NCI-H345 treated with DMSO at 0.1 percent for 48 hours (cell line): ENCODE results near the gene RAMACL.
"Not testable (repeated sequence)": the region's sequence is repeated elsewhere in the genome, so short reads cannot be mapped to it uniquely, and the experiment has no call there.

ENCODE experiments used
- DNase-seq: peaks from one replicate; lab custom pipeline; 2025; ENCODE audit not compliant: unreplicated experiment; lab: John Stamatoyannopoulos, UW

The RAMACL gene

DNA sequence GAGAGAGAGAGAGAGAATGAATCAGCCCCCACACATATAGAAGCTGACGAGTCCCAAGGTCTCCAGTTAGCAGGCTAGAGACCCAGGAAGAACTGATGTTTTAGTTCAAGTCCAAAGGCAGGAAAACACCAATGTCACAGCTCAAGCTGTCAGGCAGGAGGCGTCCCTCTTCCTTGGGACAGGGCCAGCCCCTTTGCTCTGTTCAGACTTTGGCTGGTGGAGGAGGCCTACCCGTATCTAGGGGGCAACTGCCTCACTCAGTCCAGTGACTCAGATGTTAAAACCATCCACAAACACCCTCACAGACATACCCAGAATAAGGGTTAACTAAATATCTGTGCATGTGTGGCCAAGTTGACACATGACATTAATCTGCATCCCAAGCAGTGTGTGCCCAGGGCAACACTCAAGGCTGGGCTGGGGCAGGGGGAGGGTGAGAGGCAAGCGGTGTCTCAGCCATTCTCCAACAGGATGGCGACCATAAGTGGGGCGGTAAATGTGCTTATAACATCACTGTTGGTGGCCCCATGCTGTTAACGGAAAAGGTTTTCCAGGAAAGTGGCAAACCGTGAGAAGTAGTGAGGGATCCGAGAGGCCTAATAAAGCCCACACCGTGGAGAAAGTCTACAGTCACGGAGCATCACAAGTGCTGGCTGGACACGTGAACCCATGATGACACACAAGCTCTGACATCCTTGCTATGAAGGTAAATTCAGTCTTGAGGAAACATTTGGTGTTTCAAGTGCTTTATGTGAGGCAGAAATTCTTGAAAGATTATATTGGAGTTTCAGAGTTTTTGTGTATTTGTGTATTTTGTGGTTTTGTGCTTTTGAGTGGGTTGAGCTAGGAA lies 28.1 kb downstream of the RAMACL start:
- no peak for DNase-seq

- DNase-seq, result no peak
These were observed 29.6 kb downstream of the RAMACL start for GRCh38 chr6:166556863-166557322.

GRCh38 chr6:166556336-166556735 lies 30.1 kb downstream of the RAMACL start:
- DNase-seq, result no peak

DNA sequence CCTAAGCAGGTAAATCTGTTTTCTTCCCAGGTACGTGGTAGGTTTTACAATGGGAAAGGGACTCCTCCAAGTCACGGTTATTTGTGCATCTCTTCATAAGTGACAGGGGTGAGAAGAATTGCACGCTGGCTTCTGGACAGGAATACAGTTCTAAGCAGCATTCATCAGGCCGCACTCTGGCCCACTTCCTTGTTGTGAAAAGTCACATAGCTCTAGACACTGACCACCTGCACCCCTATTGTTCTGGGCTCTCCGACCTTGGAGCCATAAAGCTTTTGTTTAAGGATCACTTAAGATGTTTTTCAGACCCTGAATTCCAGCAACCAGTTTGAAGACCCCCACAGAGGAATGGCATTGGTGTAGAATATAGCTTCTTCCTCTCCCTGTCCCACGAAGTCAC lies 31.4 kb downstream of the RAMACL start:
- no peak for DNase-seq

- DNase-seq, result no peak
These were observed 32.2 kb downstream of the RAMACL start for GRCh38 chr6:166554316-166554715.

GRCh38 chr6:166553563-166554271 lies 32.8 kb downstream of the RAMACL start:
- DNase-seq, result no peak

DNA sequence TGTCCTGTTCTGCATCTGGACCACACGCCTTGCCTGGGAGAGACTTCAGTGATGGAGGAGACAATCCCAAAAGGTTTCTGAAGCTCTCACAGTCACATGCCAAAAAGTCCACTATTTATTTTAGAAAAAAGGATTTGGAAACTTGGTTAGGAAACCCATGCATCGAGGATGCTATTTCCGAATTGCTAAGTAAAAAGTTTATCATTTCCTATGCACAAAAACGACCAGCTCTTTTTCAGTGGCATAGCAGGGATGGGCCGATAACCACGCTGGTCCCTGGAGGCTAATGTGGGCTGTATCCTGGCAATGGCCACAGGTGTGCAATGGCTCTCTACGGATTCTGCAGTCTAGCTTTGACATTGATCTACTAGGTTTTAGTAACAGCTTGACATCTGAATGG lies 33.9 kb downstream of the RAMACL start:
- DNase-seq, result no peak

DNA sequence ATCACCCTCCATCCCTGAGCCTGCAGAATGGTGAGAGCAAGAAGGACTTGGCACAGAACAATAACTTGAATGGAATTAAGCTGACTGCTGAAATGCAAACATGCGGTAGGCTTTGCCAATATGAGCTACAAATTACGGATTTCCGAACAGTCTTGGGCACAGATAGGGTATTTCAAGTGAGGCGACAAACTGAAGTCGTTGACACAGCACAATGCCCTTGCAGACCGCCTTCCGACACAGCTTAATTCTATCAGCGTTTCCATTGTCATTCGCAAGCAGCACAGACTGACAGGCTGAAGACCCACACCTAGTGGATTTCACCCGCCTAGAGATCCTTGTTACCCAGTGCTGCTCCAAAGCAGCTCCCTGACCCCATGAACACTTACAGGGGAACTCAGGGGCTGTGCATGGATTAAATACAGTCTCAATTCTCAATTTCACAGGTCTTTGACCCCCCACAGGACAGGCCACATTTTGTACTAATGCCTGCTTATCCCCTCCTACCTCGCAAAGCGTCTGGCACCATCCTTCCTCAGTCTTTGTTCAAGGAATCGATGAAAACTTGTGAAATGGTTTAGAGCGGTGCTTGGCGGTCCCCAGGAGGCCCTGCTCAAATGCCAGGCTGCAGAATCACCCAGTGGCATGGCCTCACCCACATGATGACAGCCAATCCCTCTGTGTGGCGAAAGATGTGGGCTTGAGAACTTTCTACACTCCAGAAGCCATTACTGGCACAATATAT lies 34.6 kb downstream of the RAMACL start:
- DNase-seq, result no peak

DNA sequence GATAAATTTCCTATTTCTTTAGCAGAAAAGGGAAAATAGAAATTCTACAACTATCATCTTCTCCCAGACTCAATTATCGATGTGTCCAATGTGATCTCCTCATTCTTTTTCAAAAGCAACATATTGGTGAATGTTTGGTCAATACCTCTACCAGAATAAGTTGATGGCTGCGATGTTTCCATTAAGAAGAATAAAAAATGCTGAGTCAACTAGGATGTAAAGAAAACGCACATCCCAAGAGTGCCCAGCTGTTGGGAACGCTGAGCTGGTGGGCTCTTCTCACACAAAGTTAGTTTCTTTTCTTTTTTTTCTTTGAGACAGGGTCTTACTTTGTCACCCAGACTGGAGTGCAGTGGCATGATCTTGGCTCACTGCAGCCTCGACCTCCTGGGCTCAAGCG lies 39.8 kb downstream of the RAMACL start:
- no peak for DNase-seq

DNA sequence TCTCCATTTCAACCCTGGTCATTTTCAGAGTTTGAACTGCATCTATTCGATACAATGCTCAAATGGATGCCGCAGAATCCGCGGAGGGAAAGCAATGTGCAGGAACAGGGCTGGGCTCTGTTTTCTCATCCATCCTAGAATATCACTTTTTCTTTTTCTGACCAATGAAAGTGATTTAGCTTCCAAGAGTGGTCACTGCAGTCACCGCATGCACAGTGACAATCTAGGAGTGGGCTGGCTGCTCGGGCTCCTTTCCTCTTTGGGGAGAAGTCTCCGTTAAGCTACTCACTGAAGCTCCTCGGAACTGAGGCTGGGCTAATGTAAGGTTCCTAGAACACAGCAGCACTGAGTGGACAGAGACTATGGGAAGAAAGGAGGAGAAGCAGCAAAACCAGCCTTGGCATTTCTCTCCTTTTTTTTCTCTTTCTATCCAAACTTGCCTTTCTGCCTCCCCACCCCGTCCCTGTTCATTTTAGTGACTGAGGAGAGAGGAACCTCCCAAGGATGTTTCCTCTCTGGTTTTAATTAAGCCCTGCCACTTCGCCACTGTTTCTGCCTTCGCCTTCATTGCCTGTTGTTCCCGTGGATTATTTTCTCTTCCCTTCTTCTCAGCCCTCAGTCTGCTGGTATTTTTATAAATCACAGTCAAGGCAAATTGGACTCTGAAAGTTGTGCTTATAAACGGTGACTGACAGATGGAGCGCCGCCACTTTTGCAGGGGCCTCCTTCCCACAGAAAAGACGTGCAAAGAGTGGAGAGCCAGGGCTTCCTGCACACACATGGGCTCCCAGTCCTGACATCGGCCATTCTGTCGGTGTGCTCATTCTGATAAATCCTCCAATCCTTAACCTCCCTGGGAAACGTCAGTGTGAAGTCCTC lies 41.1 kb downstream of the RAMACL start:
- DNase-seq, result no peak

GRCh38 chr6:166544296-166544605 lies 42.2 kb downstream of the RAMACL start:
- DNase-seq, result no peak

DNA sequence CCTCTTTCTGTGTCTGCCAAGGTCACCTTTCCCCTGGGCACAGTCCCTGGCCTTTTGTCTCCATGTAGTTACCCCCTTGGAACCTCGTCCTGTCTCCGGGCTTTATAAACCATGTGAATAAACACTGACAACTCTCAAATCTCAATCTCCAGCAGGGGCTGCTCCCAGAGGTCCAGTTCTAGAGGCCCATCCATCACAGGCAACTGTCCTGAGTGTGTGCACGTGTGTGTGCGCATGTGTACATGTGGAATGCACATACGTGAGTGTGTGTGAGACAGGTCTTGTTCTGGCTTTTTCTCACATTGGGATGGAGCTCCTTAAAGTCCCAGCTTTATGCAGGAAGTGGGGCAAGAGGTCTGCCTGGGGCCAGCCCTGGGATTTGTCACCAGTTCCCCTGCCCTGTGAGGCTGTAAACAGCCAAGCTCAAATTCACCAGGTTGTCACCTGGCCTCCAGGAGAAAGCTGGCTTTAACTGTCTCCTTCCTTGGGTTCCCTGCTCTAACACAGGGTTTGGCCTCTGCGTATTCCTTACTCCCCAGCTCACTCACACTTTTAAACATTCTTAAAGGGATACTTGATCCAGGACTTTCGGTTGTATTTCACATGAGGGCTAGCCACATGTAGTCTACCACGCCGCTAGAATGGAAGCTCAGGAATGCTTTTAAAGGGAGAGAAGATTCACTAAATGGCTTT lies 42.7 kb downstream of the RAMACL start:
- no peak for DNase-seq

DNA sequence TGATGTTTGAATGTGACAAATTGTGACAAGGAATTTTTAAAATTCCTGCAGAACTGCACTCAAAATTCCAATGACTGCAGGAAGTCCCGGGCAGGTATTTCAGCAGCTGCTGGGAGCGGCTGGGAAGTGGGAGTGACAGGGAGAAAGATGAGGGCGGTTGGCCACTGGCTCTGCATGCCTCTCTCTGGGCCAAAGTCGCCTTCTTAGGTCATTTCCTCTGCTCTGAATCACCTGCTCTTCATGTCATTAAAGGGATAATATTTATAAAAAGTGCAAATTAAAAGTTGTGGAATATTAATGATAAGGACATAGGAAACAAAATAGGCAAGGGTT lies 43.9 kb downstream of the RAMACL start:
- no peak for DNase-seq

GRCh38 chr6:166541876-166542579 lies 44.5 kb downstream of the RAMACL start:
- no peak for DNase-seq

GRCh38 chr6:166541366-166541765 lies 45.1 kb downstream of the RAMACL start:
- DNase-seq, result no peak

- DNase-seq, result no peak
These were observed 45.7 kb downstream of the RAMACL start for GRCh38 chr6:166540631-166541331.

GRCh38 chr6:166539543-166539942 lies 46.9 kb downstream of the RAMACL start:
- DNase-seq, result no peak

- not testable (repeated sequence) for DNase-seq
These were observed 47.5 kb downstream of the RAMACL start for GRCh38 chr6:166539011-166539385.

DNA sequence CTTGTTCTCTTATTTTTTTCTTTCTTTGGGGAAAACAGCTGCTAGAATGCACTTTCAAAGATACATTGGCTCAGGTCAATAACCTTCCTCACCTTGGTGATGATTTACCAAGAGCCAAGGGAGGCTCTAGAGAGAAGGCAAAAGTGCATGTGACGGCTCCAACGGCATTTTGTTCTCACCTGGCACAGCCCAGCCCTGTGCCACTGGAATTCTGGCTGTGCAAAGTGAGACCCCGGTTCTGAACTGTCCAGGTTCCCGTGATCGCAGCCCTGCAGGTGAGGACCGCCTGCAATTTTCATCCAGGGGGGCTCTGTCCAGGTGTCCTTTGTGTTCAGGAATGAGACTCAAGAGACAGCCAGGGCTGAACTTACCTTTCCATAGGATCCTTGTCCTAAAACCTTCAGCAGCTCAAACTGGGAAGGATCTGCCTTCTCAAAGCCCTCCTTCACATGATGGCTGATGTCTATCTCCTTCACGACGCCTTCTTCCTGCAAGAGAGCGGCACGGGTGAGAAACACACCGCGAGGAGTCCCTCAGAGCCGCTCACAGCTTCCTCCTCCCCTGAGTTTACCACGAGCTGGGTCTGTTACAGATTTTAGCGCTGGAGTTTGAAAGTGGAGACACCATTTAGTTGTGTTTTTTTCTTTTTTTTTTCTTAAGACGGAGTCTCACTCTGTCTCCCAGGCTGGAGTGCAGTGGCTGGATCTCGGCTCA lies 48.0 kb downstream of the RAMACL start:
- DNase-seq, result no peak
